ENCODE results near the gene OLFM3.

Gene OLFM3

DNA sequence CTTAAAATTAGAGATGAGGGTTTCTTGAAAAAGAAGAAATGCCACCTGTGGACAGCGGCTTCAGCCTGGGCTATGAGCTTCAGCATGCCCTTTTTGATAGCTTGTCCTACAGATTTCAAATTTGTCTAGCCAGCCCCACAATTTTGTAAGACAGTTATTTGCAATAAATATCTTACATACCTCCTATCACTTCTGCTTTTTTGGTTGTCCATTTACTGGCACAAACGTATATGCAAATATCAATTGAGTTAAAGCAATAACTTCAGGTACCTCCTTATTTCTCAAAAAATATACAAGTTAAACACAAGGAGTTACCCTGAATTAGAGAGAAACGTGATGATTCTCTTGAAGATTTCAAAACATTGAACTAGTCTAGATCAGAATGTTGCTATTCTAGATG is 53.5 kb downstream of the OLFM3 start:
- no peak for DNase-seq (ENCODE audit: extremely low read depth, insufficient read length)
- TF ChIP-seq, protein P1, sequence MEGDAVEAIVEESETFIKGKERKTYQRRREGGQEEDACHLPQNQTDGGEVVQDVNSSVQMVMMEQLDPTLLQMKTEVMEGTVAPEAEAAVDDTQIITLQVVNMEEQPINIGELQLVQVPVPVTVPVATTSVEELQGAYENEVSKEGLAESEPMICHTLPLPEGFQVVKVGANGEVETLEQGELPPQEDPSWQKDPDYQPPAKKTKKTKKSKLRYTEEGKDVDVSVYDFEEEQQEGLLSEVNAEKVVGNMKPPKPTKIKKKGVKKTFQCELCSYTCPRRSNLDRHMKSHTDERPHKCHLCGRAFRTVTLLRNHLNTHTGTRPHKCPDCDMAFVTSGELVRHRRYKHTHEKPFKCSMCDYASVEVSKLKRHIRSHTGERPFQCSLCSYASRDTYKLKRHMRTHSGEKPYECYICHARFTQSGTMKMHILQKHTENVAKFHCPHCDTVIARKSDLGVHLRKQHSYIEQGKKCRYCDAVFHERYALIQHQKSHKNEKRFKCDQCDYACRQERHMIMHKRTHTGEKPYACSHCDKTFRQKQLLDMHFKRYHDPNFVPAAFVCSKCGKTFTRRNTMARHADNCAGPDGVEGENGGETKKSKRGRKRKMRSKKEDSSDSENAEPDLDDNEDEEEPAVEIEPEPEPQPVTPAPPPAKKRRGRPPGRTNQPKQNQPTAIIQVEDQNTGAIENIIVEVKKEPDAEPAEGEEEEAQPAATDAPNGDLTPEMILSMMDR (IDR thresholded peaks at IDR 0.05; ENCODE audit: insufficient read depth, low read length, poor library complexity, severe bottlenecking), result no peak
- Histone ChIP-seq H3K27me3 (replicated peaks; ENCODE audit: control insufficient read depth, insufficient read depth, low read length) (no peaks in the 10 kb centered on the region), H3K4me3 (replicated peaks; ENCODE audit: low read depth, low read length) (no peak overlapping the region), H3K36me3 (ENCODE audit: control insufficient read depth, insufficient read depth, low read length) (no peaks in the 10 kb centered on the region)

DNA sequence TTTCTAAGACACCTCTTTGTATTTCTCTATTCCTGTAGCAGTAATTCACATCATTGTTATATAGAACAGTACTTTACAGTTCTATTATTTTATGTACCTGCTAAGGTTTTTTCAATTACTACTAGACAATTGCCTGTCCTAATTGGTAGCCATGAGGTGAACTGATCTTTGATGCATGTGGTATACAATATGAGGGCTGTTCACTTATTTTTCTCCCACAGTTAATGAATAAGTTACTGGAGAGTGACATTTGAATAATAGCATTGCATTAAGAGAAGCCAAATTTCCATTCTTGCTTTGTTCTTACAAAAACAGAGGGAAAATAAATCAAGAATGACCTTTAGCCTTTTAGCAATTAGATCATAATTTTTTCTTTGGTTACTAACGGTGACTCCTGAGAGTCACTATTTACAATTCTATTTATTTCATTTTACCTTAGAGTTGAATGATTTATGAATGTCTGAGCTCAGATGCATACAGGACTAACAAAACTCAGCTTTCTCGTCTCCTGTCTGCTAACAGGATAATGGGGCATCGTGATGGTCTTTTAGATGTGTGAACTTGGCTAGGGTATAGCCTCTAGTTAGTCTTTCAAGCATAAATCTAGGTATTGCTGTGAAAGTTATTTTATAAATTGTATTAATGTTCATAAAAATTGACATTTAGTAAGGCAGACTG is 54.1 kb downstream of the OLFM3 start:
- no peak for DNase-seq (ENCODE audit: extremely low read depth, insufficient read length)
- TF ChIP-seq, protein P1 (IDR thresholded peaks at IDR 0.05; ENCODE audit: insufficient read depth, low read length, poor library complexity, severe bottlenecking), result no peak
- H3K27me3 ChIP-seq (replicated peaks; ENCODE audit: control insufficient read depth, insufficient read depth, low read length), result no peaks in the 10 kb centered on the region
- H3K4me3 ChIP-seq (replicated peaks; ENCODE audit: low read depth, low read length), result no peak overlapping the region
- no peaks in the 10 kb centered on the region for H3K36me3 ChIP-seq (ENCODE audit: control insufficient read depth, insufficient read depth, low read length)

DNA sequence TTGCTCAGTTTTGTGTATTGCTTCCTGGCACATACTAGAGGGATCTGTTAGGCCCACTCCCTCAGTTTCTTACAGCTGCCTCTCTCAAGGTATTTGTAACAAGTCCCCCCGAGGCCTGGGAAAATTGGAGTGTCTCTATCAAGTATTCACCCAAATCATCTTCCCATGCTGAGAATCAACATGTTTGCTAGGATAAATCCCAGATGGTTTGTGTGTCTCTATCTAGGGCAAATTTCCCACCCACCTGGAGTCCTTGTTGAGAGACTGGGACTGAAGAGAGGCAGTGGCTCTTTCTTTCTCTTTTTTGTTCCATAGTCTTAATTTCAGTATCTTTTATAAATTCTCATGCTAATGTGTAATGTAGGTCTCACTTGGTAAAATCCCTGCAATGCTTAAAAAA is 58.0 kb downstream of the OLFM3 start:
- TF ChIP-seq, protein P1 (IDR thresholded peaks at IDR 0.05; ENCODE audit: insufficient read depth, low read length, poor library complexity, severe bottlenecking), result no peak
- DNase-seq (ENCODE audit: extremely low read depth, insufficient read length), result no peak
- Histone ChIP-seq H3K4me3 (replicated peaks; ENCODE audit: low read depth, low read length) (no peak overlapping the region), H3K36me3 (ENCODE audit: control insufficient read depth, insufficient read depth, low read length) (no peaks in the 10 kb centered on the region), H3K27me3 (replicated peaks; ENCODE audit: control insufficient read depth, insufficient read depth, low read length) (no peaks in the 10 kb centered on the region)

DNA sequence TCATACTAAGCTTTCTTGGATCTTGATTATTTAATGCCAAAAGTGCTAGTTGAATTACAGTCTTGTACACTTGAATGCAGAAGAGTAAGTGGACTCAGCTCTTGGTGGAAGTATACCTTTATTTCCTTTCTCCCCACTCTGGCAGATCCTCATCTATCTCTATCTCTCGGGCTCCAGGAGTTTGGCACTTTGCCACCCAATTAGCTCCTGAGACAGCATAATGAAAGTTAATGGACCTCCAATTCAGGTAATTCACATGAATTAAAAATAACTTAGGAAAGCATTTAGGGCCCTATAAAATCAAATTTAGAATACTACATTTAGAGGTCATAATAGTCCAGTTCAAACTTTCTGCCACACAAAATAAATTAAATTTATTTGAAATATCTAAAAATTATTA is 67.4 kb downstream of the OLFM3 start:
- H3K27me3 ChIP-seq (replicated peaks; ENCODE audit: control insufficient read depth, insufficient read depth, low read length), result no peaks in the 10 kb centered on the region
- no peak overlapping the region for H3K4me3 ChIP-seq (replicated peaks; ENCODE audit: low read depth, low read length)
- H3K36me3 ChIP-seq (ENCODE audit: control insufficient read depth, insufficient read depth, low read length), result no peaks in the 10 kb centered on the region
- TF ChIP-seq, protein P1 (IDR thresholded peaks at IDR 0.05; ENCODE audit: insufficient read depth, low read length, poor library complexity, severe bottlenecking), result no peak
- no peak for DNase-seq (ENCODE audit: extremely low read depth, insufficient read length)

DNA sequence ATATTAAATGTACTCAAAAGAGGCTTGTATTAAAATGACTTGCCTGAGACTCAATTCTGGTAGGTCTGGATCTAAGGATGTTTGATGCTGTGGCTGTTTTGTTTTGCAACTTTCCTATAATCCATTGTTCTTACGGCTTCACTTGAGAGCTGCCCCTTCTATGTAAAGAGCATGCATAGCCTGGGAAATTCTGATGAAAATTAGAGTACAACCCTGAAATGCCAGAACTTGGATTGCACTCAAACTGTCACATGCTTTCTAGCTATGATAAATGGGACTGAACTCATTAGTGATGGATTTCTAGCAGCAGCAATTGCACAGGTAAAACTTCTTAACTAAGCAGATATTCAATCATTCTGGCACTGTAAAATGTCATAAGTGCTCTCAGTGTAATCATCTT is 67.9 kb downstream of the OLFM3 start:
- H3K36me3 ChIP-seq (ENCODE audit: control insufficient read depth, insufficient read depth, low read length), result no peaks in the 10 kb centered on the region
- no peak overlapping the region for H3K4me3 ChIP-seq (replicated peaks; ENCODE audit: low read depth, low read length)
- no peak for DNase-seq (ENCODE audit: extremely low read depth, insufficient read length)
- TF ChIP-seq, protein P1 (IDR thresholded peaks at IDR 0.05; ENCODE audit: insufficient read depth, low read length, poor library complexity, severe bottlenecking), result no peak
- no peaks in the 10 kb centered on the region for H3K27me3 ChIP-seq (replicated peaks; ENCODE audit: control insufficient read depth, insufficient read depth, low read length)

DNA sequence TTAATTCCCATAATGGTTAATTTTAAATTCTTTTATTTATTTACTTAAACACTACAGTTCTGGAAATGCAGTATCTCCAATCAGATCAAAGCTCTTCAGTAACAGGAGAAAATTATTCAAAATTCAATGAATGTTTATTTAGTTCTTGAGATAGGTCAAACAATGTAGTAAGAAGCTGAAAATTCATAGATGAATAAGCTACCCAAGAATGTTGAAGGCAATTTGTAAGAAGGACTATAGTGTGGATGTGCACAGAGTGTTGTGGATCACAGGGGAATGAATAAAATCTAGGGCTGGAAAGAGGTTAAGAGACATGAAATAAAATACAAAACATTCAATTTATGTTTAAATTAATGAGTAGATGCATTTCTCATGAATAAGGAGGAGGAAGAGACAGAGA is 72.0 kb downstream of the OLFM3 start:
- DNase-seq (ENCODE audit: extremely low read depth, insufficient read length), result no peak
- Histone ChIP-seq H3K27me3 (replicated peaks; ENCODE audit: control insufficient read depth, insufficient read depth, low read length) (no peaks in the 10 kb centered on the region), H3K4me3 (replicated peaks; ENCODE audit: low read depth, low read length) (no peak overlapping the region), H3K36me3 (ENCODE audit: control insufficient read depth, insufficient read depth, low read length) (no peaks in the 10 kb centered on the region)
- TF ChIP-seq, protein P1 (IDR thresholded peaks at IDR 0.05; ENCODE audit: insufficient read depth, low read length, poor library complexity, severe bottlenecking), result no peak
